ENCODE measurements around the gene PTPN1. TPM values are rescaled to one million over a fixed set of nuclear protein-coding genes. Genes with fewer than 3 reads are reported as not detected.

The PTPN1 gene
- total and polyA plus RNA-seq, 10 of the 15 experiments (the other 5 are each of a cell fraction or from before 2014, with no cell fraction given): 15.9 to 74.7 (median 43.9) TPM

DNA sequence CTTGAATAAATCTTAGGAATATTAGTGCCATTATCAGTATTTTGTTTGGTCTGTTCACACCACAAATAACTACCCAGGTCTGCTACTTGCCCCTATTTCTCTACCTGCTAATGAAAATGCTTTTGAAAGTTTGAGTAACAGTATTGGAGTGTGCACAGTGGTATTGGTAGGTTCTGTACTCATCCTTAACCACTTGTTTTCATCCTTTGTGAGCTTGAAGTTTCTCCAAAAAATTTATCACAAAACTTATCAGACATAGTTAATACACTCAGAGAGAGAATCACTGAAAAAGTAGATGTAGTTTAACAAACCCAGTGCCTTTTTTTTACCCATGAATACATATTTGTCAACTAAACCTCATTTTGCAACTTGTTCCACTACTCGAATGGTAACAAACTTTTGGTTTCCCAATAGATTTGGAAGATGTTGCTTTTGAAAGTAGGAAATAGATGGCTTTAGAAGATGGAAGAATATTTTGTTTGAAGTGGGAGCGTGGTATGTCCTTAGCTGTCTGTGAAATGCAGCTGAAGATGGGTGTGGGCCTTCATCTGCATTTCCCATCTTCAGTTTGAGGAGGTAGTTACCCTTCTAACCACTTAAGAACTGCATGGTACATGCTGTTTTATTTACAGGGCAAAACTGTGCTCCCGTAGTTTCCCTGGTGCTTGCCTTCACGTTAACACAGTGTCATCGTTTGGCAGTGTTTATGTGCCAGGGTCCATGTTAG, 9.0 kb downstream of the PTPN1 start:
- ChIA-PET SMC1A (ENCODE audit: uncharacterized antibody, unreplicated experiment) (interaction anchor here (73.1 to 95.1 kb wide), 2 partner anchors 10 to 27 kb away, joined by 2799 read pairs; partner anchors contain the start of gene PTPN1), CTCF (interaction anchor here (1.0 to 2.4 kb wide), 8 partner anchors 8 to 57 kb away, joined by 3 to 11 read pairs (median 4); partner anchors contain the start of gene PTPN1), RAD21 (ENCODE audit: unreplicated experiment) (interaction anchor here (0.7 to 12.9 kb wide), 8 partner anchors 7 to 56 kb away, joined by 3 to 167 read pairs (median 6); partner anchors contain the start of gene PTPN1), POLR2A (interaction anchor here (0.6 to 3.1 kb wide), 9 partner anchors 8 to 37 kb away, joined by 3 to 18 read pairs (median 4); partner anchors contain the start of gene PTPN1)
- peak; percentile 11 for ATAC-seq
- Histone ChIP-seq H4K20me1 (ENCODE audit: control insufficient read depth, insufficient read depth) (no peaks in the 10 kb centered on the region), H3K4me1 (ENCODE audit: control insufficient read depth, insufficient read depth, low read length) (peaks cover 69% of the 10 kb centered on the region), H3K9me3 (replicated peaks; ENCODE audit: control insufficient read depth, insufficient read depth, low read length) (no peaks in the 10 kb centered on the region), H3K79me2 (ENCODE audit: control insufficient read depth, insufficient read depth, low read length) (peaks cover 98% of the 10 kb centered on the region), H3K4me3 (peak overlapping the region; percentile 100), H3K36me3 (ENCODE audit: control insufficient read depth in 2 of 2, insufficient read depth in 2 of 2, low read length in 1 of 2) (peaks cover 0 to 8% of the 10 kb centered on the region in 2 experiments; a peak in 2 of 4 replicates), H3K27me3 (replicated peaks in 1 of 2; ENCODE audit: control insufficient read depth in 2 of 2, insufficient read depth in 2 of 2, low read length in 1 of 2) (no peaks in the 10 kb centered on the region), H3K9ac (ENCODE audit: control insufficient read depth, insufficient read depth, low read length) (peak overlapping the region; percentile 81), H3K4me2 (ENCODE audit: control insufficient read depth, insufficient read depth) (peak overlapping the region; percentile 63), H2AFZ (ENCODE audit: control insufficient read depth, low read depth, low read length) (no peak overlapping the region), H3K27ac (ENCODE audit: control insufficient read depth, insufficient read depth) (peak overlapping the region; percentile 98)
- FAIRE-seq: peak; percentile 13
- DNase-seq (ENCODE audit: low read depth, low spot score): no peak
- no TSS peak for BruUV-seq (replicated peaks)
- WGBS (ENCODE audit: insufficient coverage, insufficient replicate concordance, low lambda C conversion rate, missing lambda C conversion rate): 0% methylated on average over 5 of the region's 5 CpGs
- TF ChIP-seq IKZF1 (conservative IDR thresholded peaks at IDR 0.05): 0 out of 2 replicates have a peak, but pooled peaks have one; percentile 22
- TF ChIP-seq CHD1 (IDR thresholded peaks at IDR 0.05; ENCODE audit: low read depth, low read length): 0 out of 2 replicates have a peak, but pooled peaks have one; percentile 65
- no peak for TF ChIP-seq ZNF217 (IDR thresholded peaks at IDR 0.05)
- no peak for TF ChIP-seq BMI1 (IDR thresholded peaks at IDR 0.05; ENCODE audit: borderline replicate concordance)
- no peak for TF ChIP-seq KAT2A (conservative IDR thresholded peaks at IDR 0.05; ENCODE audit: control insufficient read depth, low read depth, low read length)
- 0 out of 2 replicates have a peak, but pooled peaks have one; percentile 18 for TF ChIP-seq MTA3 (IDR thresholded peaks at IDR 0.05; ENCODE audit: borderline replicate concordance, low read length)
- 0 out of 2 replicates have a peak, but pooled peaks have one; percentile 66 for TF ChIP-seq WRNIP1 (IDR thresholded peaks at IDR 0.05; ENCODE audit: borderline replicate concordance, low read depth, low read length)
- TF ChIP-seq, protein P1, sequence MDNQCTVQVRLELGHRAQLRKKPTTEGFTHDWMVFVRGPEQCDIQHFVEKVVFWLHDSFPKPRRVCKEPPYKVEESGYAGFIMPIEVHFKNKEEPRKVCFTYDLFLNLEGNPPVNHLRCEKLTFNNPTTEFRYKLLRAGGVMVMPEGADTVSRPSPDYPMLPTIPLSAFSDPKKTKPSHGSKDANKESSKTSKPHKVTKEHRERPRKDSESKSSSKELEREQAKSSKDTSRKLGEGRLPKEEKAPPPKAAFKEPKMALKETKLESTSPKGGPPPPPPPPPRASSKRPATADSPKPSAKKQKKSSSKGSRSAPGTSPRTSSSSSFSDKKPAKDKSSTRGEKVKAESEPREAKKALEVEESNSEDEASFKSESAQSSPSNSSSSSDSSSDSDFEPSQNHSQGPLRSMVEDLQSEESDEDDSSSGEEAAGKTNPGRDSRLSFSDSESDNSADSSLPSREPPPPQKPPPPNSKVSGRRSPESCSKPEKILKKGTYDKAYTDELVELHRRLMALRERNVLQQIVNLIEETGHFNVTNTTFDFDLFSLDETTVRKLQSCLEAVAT (IDR thresholded peaks at IDR 0.05): peak; percentile 27; the same call in 1 of the 2 replicates
- peak; percentile 10 to 28; a peak in 1 of 4 replicates for TF ChIP-seq IKZF2 (IDR thresholded peaks at IDR 0.05)
- TF ChIP-seq SIN3A (IDR thresholded peaks at IDR 0.05; ENCODE audit: low read depth, low read length): 0 out of 2 replicates have a peak, but pooled peaks have one; percentile 59
- 0 out of 3 replicates have a peak, but pooled peaks have one; percentile 50 for TF ChIP-seq POU2F2 (IDR thresholded peaks at IDR 0.05; ENCODE audit: borderline replicate concordance, low read depth, low read length)
- peak; percentile 45; the same call in 1 of the 2 replicates for TF ChIP-seq MXI1 (IDR thresholded peaks at IDR 0.05; ENCODE audit: low read depth, low read length)
- TF ChIP-seq SUZ12 (IDR thresholded peaks at IDR 0.05; ENCODE audit: unreplicated experiment): no peak
- 0 out of 2 replicates have a peak, but pooled peaks have one; percentile 35 for TF ChIP-seq MTA2 (IDR thresholded peaks at IDR 0.05; ENCODE audit: low read depth)
- TF ChIP-seq, protein P2, sequence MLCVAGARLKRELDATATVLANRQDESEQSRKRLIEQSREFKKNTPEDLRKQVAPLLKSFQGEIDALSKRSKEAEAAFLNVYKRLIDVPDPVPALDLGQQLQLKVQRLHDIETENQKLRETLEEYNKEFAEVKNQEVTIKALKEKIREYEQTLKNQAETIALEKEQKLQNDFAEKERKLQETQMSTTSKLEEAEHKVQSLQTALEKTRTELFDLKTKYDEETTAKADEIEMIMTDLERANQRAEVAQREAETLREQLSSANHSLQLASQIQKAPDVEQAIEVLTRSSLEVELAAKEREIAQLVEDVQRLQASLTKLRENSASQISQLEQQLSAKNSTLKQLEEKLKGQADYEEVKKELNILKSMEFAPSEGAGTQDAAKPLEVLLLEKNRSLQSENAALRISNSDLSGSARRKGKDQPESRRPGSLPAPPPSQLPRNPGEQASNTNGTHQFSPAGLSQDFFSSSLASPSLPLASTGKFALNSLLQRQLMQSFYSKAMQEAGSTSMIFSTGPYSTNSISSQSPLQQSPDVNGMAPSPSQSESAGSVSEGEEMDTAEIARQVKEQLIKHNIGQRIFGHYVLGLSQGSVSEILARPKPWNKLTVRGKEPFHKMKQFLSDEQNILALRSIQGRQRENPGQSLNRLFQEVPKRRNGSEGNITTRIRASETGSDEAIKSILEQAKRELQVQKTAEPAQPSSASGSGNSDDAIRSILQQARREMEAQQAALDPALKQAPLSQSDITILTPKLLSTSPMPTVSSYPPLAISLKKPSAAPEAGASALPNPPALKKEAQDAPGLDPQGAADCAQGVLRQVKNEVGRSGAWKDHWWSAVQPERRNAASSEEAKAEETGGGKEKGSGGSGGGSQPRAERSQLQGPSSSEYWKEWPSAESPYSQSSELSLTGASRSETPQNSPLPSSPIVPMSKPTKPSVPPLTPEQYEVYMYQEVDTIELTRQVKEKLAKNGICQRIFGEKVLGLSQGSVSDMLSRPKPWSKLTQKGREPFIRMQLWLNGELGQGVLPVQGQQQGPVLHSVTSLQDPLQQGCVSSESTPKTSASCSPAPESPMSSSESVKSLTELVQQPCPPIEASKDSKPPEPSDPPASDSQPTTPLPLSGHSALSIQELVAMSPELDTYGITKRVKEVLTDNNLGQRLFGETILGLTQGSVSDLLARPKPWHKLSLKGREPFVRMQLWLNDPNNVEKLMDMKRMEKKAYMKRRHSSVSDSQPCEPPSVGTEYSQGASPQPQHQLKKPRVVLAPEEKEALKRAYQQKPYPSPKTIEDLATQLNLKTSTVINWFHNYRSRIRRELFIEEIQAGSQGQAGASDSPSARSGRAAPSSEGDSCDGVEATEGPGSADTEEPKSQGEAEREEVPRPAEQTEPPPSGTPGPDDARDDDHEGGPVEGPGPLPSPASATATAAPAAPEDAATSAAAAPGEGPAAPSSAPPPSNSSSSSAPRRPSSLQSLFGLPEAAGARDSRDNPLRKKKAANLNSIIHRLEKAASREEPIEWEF (IDR thresholded peaks at IDR 0.05; ENCODE audit: insufficient replicate concordance, low read depth, low read length): peak; percentile 35
- in situ Hi-C loops (cut with MboI) (loop anchor here (10.0 to 25.0 kb wide), 2 partner anchors 286 to 832 kb away; no protein-coding TSS in a partner anchor), intact Hi-C loops (cut with micrococcal nuclease; ENCODE audit: unreplicated experiment) (no loop called here)

Measured in GM12878 (cell line).